Suprapubic skin (tissue), 4 donors: ENCODE measurements around the gene SLC39A7. TPM values are rescaled to one million over a fixed set of nuclear protein-coding genes. Genes with fewer than 3 reads are reported as not detected.

Experiments
- DNase-seq, 2 donors: peaks; one replicate each; pipeline ENCODE4 v3.0.0-alpha.2; 2019; ENCODE audit warnings: low spot score in 2 of 2
- H3K27ac ChIP-seq: fragments of 200-600 bp; sonication (generic); one replicate; pipeline ENCODE4 v1.5.1; 2019
- H3K27me3 ChIP-seq: fragments of 200-600 bp; sonication (generic); one replicate; pipeline ENCODE4 v1.5.1; 2019
- H3K36me3 ChIP-seq: fragments of 200-600 bp; sonication (generic); one replicate; pipeline ENCODE4 v1.5.1; 2019
- H3K4me1 ChIP-seq: fragments of 200-600 bp; sonication (generic); one replicate; pipeline ENCODE4 v1.5.1; 2019
- H3K4me3 ChIP-seq: fragments of 200-600 bp; sonication (generic); one replicate; pipeline ENCODE4 v1.5.1; 2019; ENCODE audit warnings: mild to moderate bottlenecking
- H3K9me3 ChIP-seq: fragments of 200-600 bp; sonication (generic); one replicate; pipeline ENCODE4 v1.5.1; 2019
- EP300 ChIP-seq: sonication (generic); formaldehyde crosslinking; IDR thresholded peaks from one replicate; pipeline ENCODE4 v1.6.1; 2017; ENCODE audit warnings: antibody characterized with exemption
- POLR2A ChIP-seq, 2 donors: fragments of 450-650 bp; IDR thresholded peaks; one replicate each; pipeline ENCODE4 v1.6.1; 2017; ENCODE audit warnings: antibody characterized with exemption in 2 of 2, mild to moderate bottlenecking in 2 of 2, moderate library complexity in 2 of 2
- POLR2AphosphoS5 ChIP-seq, 3 donors: sonication (generic); formaldehyde crosslinking; IDR thresholded peaks; one replicate each; pipeline ENCODE4 v1.6.1; 2017; ENCODE audit warnings: antibody characterized with exemption in 3 of 3
- WGBS: methylation state at CpG from one replicate; pipeline ENCODE4 v1.1.5; 2018; 5-methylcytosine and 5-hydroxymethylcytosine counted together
- total RNA-seq, 4 donors: library from RNA; depleted of rRNA; stranded (reverse); fragments of >200 nt; gene quantifications; one replicate each; pipeline ENCODE4 v1.1.0, GENCODE V29; 2016
- TF ChIP-seq, protein P1 (sequence below), 2 donors: fragments of 200-600 bp in 1 of 2; fragments of 450-650 bp in 1 of 2; sonication (generic) in 1 of 2; IDR thresholded peaks; one replicate each; pipeline ENCODE4 v1.5.1; 2016 to 2019; ENCODE audit warnings: antibody characterized with exemption in 2 of 2, mild to moderate bottlenecking in 1 of 2, moderate library complexity in 1 of 2

Gene SLC39A7
- total RNA-seq, 4 donors from 2014 or later = 29.3 to 46.3 (median 41.9) TPM

DNA sequence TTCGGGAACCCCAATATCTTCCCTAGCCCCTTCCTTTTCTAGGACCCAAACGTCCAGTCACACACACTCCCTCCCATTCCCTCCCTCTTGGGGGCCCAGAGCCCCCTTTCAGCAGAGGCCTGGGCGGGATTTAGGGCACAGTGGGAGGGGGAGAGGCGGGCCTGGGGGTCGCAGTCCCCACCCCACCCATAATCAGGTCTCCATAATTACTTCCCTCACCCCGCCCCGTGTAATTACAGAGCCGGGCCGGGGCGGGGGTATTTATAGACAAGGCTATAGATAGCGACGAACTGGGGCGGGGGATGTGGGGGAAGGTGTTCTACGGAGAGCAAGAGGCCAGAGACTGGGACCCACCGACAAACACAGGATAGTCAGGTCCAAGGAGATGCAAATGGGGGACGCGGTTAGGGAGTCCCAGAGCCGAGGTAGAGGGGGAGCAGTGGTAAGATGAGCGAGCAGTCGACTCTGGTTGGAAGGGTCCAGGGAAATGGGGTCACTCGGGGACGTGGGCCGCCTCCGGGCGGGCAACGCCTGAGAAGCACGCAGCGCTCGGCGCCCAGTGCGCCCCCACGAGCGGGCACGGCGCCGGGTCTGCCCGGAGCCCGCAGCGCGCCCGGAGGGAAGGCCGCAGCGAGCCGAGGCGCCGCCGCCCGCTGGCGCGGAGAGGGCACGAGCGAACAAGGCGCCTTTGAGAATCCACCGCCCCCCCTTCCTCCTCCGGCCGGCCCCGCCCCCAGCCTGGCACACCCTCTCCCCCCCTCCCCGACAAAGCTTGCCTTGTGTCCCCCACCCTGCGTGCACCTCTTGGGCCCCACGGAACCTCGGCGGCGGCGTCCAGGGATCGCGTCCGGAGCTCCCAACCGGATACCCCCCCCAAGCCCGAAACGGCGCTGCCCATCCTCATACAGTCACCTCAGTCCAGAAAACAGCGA, 7.7 kb upstream of the SLC39A7 start:
- Histone ChIP-seq H3K27me3 (peaks cover 13% of the 10 kb centered on the region), H3K36me3 (peaks cover 27% of the 10 kb centered on the region), H3K4me3 (peak overlapping the region; percentile 50), H3K4me1 (peaks cover 25% of the 10 kb centered on the region), H3K27ac (peak overlapping the region; percentile 15), H3K9me3 (no peaks in the 10 kb centered on the region)
- 4% methylated on average over 46 of the region's 72 CpGs for WGBS
- TF ChIP-seq EP300 (no peak), POLR2AphosphoS5 (IDR thresholded peaks at IDR 0.05) (no peak), POLR2A (IDR thresholded peaks at IDR 0.05) (no peak)
- TF ChIP-seq, protein P1, sequence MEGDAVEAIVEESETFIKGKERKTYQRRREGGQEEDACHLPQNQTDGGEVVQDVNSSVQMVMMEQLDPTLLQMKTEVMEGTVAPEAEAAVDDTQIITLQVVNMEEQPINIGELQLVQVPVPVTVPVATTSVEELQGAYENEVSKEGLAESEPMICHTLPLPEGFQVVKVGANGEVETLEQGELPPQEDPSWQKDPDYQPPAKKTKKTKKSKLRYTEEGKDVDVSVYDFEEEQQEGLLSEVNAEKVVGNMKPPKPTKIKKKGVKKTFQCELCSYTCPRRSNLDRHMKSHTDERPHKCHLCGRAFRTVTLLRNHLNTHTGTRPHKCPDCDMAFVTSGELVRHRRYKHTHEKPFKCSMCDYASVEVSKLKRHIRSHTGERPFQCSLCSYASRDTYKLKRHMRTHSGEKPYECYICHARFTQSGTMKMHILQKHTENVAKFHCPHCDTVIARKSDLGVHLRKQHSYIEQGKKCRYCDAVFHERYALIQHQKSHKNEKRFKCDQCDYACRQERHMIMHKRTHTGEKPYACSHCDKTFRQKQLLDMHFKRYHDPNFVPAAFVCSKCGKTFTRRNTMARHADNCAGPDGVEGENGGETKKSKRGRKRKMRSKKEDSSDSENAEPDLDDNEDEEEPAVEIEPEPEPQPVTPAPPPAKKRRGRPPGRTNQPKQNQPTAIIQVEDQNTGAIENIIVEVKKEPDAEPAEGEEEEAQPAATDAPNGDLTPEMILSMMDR (IDR thresholded peaks at IDR 0.05) = no peak
- DNase-seq = no peak

DNA sequence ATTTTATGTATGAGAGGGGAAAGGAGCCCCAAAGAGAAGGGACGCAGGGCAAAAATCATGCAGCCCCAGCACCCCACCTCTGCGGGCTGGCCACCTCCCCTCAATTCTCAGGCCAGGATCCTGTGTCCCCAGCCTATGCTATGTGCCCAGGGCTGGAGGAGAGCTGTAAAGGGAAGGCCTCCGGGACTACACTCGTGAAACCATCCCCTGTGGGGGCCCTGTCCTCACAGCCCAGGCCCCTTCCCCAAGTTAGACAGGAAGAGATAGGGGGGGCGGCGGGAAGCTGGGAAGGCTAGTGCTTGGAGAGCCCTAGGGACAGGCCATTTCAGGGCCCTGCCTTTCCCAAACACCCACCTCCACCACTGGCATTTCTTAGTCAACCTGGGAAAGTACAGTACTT, 7.0 kb upstream of the SLC39A7 start:
- Histone ChIP-seq H3K36me3 (peaks cover 27% of the 10 kb centered on the region), H3K27me3 (peaks cover 13% of the 10 kb centered on the region), H3K27ac (no peak overlapping the region), H3K4me3 (peak overlapping the region; percentile 50), H3K9me3 (no peaks in the 10 kb centered on the region), H3K4me1 (peaks cover 32% of the 10 kb centered on the region)
- no peak for TF ChIP-seq POLR2AphosphoS5 (IDR thresholded peaks at IDR 0.05)
- TF ChIP-seq EP300 = no peak
- TF ChIP-seq, protein P1 (IDR thresholded peaks at IDR 0.05) = no peak
- no peak for TF ChIP-seq POLR2A (IDR thresholded peaks at IDR 0.05)
- 66% methylated on average over 6 of the region's 6 CpGs for whole genome bisulfite sequencing
- DNase-seq = no peak

DNA sequence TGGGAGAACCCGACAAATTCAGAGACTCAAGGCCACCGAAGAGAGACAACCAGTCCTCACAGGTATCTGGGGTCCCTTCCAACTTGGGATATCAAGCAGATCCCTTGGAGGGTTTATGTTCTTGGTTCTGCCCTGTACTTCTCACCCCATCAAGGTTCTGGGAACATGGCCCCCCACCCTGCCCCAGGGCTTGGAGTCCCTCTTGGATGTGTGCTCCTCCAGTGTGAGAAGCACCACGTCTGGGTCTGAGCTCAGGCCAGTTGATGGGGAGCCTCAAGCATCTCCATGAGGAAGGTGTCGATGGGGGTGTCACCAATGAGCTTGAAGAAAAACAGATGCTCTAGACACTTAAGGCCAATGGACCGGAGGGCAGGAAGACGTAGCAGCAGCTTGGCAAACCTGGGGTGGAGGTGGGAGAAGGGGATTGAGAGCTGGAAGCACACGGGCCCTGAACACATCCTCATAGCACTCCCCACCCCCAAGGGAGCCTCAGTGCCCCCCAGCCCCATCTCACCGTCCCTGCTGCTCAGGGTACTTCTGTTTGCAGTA, 6.2 kb upstream of the SLC39A7 start:
- no peak for DNase-seq
- Histone ChIP-seq H3K36me3 (peaks cover 27% of the 10 kb centered on the region), H3K27me3 (peaks cover 13% of the 10 kb centered on the region), H3K27ac (no peak overlapping the region), H3K4me1 (peaks cover 40% of the 10 kb centered on the region), H3K9me3 (no peaks in the 10 kb centered on the region), H3K4me3 (no peak overlapping the region)
- WGBS = 79% methylated on average over 7 of the region's 8 CpGs
- TF ChIP-seq EP300 (no peak), POLR2A (IDR thresholded peaks at IDR 0.05) (no peak)
- TF ChIP-seq, protein P1 (IDR thresholded peaks at IDR 0.05) = no peak

DNA sequence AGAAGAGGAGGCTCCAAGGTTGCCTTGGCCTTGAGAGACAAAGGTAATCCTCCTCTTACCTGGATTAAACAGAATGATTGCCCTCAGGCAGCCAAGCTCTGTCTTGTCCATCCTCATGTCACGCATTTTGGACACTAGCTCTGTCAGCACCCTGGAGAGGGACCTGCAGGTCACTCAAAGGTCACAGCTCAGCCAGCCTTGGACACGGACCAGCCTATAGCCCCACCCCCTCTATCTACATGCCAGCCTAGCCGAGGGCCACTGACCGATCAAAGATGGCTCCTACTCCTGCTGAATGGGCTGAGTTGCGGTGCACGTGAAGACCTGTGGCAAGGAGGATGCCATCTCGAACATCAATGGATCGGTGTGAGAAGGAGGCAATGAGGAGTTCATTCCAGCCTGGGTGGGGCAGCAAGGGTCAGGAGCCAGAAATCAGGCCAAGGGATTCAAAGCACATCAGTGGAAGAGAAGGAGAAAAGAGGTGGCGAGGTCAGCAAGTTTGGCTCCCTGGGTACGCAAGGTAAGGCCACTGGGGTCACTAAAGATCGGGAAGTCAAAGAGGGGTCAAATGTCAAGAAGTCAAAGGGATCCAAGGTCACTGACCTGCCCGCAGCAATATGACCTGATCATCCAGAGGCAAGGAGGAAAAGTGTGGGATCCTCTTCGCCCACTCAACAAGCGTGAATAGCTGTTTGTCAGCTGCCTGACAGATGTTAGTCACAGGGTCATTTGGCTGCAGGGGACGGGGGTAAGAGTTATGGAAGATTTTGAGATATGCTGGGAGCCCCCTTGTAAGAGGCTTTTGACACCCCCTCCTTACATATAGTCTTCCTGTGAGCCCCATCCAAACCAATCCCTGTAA, 5.1 kb upstream of the SLC39A7 start:
- 80% methylated on average over 12 of the region's 15 CpGs for WGBS
- no peak for TF ChIP-seq POLR2AphosphoS5 (IDR thresholded peaks at IDR 0.05)
- TF ChIP-seq, protein P1 (IDR thresholded peaks at IDR 0.05) = no peak
- TF ChIP-seq EP300 = no peak
- TF ChIP-seq POLR2A (IDR thresholded peaks at IDR 0.05) = no peak
- Histone ChIP-seq H3K4me3 (no peak overlapping the region), H3K27ac (no peak overlapping the region), H3K36me3 (peaks cover 27% of the 10 kb centered on the region), H3K9me3 (no peaks in the 10 kb centered on the region), H3K27me3 (peaks cover 13% of the 10 kb centered on the region), H3K4me1 (peaks cover 45% of the 10 kb centered on the region)
- DNase-seq = no peak
